Thyroid gland (tissue), 4 donors: ENCODE measurements around the gene TBX18. TPM values are rescaled to one million over a fixed set of nuclear protein-coding genes. Genes with fewer than 3 reads are reported as not detected.

Source experiments
- DNase-seq, 2 donors: peaks; one replicate each; pipeline ENCODE4 v3.0.0-alpha.2; 2019
- H3K27ac ChIP-seq, 3 donors: fragments of 200-600 bp; sonication (generic); 1 replicate in 2 of 3; 2 replicates in 1 of 3; pipeline ENCODE4 v1.5.1; 2016 to 2019; ENCODE audit warnings: mild to moderate bottlenecking in 1 of 3, moderate library complexity in 1 of 3
- H3K27me3 ChIP-seq: fragments of 200-600 bp; sonication (generic); one replicate; pipeline ENCODE4 v1.5.1; 2019
- H3K36me3 ChIP-seq, 2 donors: fragments of 200-600 bp; sonication (generic); one replicate each; pipeline ENCODE4 v1.5.1; 2016 to 2019
- H3K4me1 ChIP-seq, 2 donors: fragments of 200-600 bp; sonication (generic); one replicate each; pipeline ENCODE4 v1.5.1; 2017 to 2019
- H3K4me3 ChIP-seq, 3 donors: fragments of 200-600 bp; sonication (generic); replicated peaks in 1 of 3; 1 replicate in 2 of 3; 2 replicates in 1 of 3; pipeline ENCODE4 v1.5.1; 2016; ENCODE audit warnings: mild to moderate bottlenecking in 1 of 3
- H3K9me3 ChIP-seq: fragments of 200-600 bp; sonication (generic); one replicate; pipeline ENCODE4 v1.5.1; 2017
- POLR2A ChIP-seq, 2 donors: fragments of 450-650 bp; IDR thresholded peaks; one replicate each; pipeline ENCODE4 v1.6.1; 2017; ENCODE audit warnings: antibody characterized with exemption in 2 of 2, mild to moderate bottlenecking in 2 of 2, moderate library complexity in 1 of 2
- WGBS, 2 donors: methylation state at CpG; one replicate each; pipeline ENCODE4 v1.1.5; 2017; 5-methylcytosine and 5-hydroxymethylcytosine counted together
- intact Hi-C: fragments of 100-400 bp; cut with DNase I; formaldehyde crosslinking; loops from one replicate; pipeline ENCODE4 v1.15.1; 2023
- total RNA-seq, 4 donors: library from RNA; depleted of rRNA; stranded (reverse); fragments of >200 nt; gene quantifications; one replicate each; pipeline ENCODE4 v1.2.3, GENCODE V29; 2016
- TF ChIP-seq, protein P1 (sequence below), 6 experiments: fragments of 200-600 bp in 3 of 6; fragments of 450-650 bp in 3 of 6; sonication (generic) in 3 of 6; IDR thresholded peaks; one replicate each; pipeline ENCODE4 v1.5.1; 2016 to 2019; ENCODE audit warnings: antibody characterized with exemption in 6 of 6, mild to moderate bottlenecking in 2 of 6, inconsistent platforms in 1 of 6, moderate library complexity in 1 of 6

Gene TBX18
- total RNA-seq, 4 donors from 2014 or later, result 1.3 to 7.5 (median 4.9) TPM

DNA sequence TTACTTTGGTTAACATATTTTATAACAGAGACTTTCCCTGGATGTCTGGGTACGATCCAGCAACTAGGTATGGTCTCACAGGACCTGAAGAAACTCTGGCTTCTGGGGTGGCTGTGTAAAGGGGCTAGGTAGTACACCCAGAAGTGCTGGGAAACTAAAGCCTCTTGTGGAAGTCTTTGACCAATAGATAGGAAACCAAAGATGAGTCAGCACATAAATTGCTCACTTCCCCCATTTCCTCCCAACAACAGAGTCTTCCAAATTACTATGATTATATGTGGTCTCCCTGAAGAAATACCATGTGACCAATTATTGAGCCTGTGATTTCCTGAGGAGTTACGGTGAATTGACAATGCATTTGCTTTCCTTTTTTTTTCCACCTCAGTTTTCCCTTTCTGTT is 26.8 kb upstream of the TBX18 start:
- no peak overlapping the region for H3K4me3 ChIP-seq
- DNase-seq, result no peak
- H3K4me1 ChIP-seq, result no peaks in the 10 kb centered on the region
- no peaks in the 10 kb centered on the region for H3K9me3 ChIP-seq
- TF ChIP-seq, protein P1, sequence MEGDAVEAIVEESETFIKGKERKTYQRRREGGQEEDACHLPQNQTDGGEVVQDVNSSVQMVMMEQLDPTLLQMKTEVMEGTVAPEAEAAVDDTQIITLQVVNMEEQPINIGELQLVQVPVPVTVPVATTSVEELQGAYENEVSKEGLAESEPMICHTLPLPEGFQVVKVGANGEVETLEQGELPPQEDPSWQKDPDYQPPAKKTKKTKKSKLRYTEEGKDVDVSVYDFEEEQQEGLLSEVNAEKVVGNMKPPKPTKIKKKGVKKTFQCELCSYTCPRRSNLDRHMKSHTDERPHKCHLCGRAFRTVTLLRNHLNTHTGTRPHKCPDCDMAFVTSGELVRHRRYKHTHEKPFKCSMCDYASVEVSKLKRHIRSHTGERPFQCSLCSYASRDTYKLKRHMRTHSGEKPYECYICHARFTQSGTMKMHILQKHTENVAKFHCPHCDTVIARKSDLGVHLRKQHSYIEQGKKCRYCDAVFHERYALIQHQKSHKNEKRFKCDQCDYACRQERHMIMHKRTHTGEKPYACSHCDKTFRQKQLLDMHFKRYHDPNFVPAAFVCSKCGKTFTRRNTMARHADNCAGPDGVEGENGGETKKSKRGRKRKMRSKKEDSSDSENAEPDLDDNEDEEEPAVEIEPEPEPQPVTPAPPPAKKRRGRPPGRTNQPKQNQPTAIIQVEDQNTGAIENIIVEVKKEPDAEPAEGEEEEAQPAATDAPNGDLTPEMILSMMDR (IDR thresholded peaks at IDR 0.05), result no peak
- no peak for TF ChIP-seq POLR2A (IDR thresholded peaks at IDR 0.05)
- no peak overlapping the region for H3K27ac ChIP-seq
- WGBS, 2 donors, result 59 to 62% methylated on average over 2 of the region's 2 CpGs
- intact Hi-C loops, result no loop called here
- no peaks in the 10 kb centered on the region for H3K27me3 ChIP-seq
- no peaks in the 10 kb centered on the region for H3K36me3 ChIP-seq

DNA sequence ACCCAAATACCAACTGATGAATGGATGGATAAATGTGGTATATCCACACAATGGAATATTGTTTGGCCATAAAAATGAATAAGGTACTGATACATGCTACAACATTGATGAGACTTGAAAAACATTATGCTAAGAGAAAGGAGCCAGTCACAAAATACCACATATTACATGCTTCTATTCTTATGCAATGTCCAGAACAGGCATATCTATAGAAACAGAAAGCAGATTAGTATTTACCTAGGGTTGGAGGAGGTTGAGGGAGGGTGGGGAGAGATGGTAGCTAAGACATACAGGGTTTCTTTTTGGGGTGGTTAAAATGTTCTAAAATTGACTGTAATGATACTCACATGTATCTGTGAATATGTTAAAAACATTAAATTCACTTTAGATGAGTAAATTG is 24.8 kb upstream of the TBX18 start:
- H3K27me3 ChIP-seq, result no peaks in the 10 kb centered on the region
- no peak for DNase-seq
- intact Hi-C loops, result no loop called here
- no peaks in the 10 kb centered on the region for H3K4me1 ChIP-seq
- no peak for TF ChIP-seq POLR2A (IDR thresholded peaks at IDR 0.05)
- TF ChIP-seq, protein P1 (IDR thresholded peaks at IDR 0.05), result no peak
- no peak overlapping the region for H3K4me3 ChIP-seq
- no peak overlapping the region for H3K27ac ChIP-seq
- H3K9me3 ChIP-seq, result no peaks in the 10 kb centered on the region
- H3K36me3 ChIP-seq, result no peaks in the 10 kb centered on the region

DNA sequence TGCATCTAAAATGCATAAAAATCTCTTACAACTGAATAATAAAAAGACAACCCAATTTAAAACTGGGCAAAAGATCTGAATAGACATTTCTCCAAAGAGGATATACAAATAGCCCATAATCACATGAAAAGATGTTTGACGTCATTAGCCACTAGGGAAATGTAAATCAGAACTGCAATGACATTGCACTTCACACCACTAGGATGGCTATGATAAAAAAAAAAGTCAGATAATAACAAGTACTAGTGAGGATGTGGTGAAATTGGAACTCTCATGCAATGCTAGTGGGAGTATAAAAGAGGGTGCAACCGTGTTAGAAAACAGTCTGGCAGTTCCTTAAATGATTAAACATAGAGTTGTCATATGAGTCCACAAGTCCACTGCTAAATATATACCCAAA is 24.3 kb upstream of the TBX18 start:
- H3K36me3 ChIP-seq, result no peaks in the 10 kb centered on the region
- 84 to 85% methylated on average over 2 of the region's 2 CpGs for WGBS, 2 donors
- no peaks in the 10 kb centered on the region for H3K27me3 ChIP-seq
- intact Hi-C loops, result no loop called here
- TF ChIP-seq POLR2A (IDR thresholded peaks at IDR 0.05), result no peak
- no peak for DNase-seq
- H3K27ac ChIP-seq, result no peak overlapping the region
- no peaks in the 10 kb centered on the region for H3K4me1 ChIP-seq
- no peaks in the 10 kb centered on the region for H3K9me3 ChIP-seq
- no peak overlapping the region for H3K4me3 ChIP-seq

DNA sequence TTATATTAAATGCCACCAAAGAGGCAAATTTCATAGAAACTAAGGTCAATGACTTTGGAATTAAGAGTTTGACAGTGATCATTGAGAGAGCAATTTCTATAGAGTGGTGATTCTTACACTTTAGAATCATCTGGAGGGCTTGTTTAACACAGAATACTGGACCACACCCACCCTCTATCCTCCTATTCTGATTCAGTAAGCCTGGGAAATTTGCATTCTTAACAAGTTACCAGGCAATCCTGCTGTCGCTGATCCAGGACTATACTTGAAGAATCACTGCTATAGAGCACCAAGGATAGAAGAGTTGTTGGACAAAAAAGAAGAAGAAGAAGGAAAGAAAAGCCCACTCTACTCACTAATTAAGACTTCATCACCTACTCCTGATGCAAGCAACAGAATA is 21.3 kb upstream of the TBX18 start:
- Histone ChIP-seq H3K27me3 (no peaks in the 10 kb centered on the region), H3K36me3 (no peaks in the 10 kb centered on the region), H3K9me3 (no peaks in the 10 kb centered on the region), H3K4me3 (no peak overlapping the region), H3K4me1 (no peaks in the 10 kb centered on the region), H3K27ac (no peak overlapping the region)
- intact Hi-C loops, result no loop called here
- TF ChIP-seq POLR2A (IDR thresholded peaks at IDR 0.05), result no peak
- TF ChIP-seq, protein P1 (IDR thresholded peaks at IDR 0.05), result no peak
- 31 to 38% methylated on average over 1 of the region's 1 CpG for WGBS, 2 donors
- DNase-seq, result no peak

DNA sequence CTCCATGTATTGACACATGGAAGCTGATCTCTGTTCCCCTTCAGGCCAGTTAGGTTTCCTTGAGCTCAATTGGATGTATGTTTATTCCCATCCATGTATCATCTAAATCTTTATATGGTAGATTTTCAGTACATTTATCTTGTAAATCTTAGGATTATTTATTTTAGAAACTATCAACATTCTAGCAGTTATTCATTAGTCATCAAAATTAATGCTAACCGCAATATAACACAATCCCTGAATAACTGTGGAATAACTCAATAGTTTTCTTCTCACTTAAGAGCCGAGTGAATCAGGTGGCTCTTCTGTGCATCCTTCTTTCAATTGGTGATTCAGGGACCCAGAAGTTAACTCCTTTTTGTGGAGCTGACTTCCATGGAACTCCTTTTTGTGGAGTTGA is 15.5 kb upstream of the TBX18 start:
- DNase-seq, result no peak
- WGBS, 2 donors, result 89 to 94% methylated on average over 2 of the region's 2 CpGs
- H3K9me3 ChIP-seq, result no peaks in the 10 kb centered on the region
- no peaks in the 10 kb centered on the region for H3K36me3 ChIP-seq
- H3K4me3 ChIP-seq, result no peak overlapping the region
- TF ChIP-seq POLR2A (IDR thresholded peaks at IDR 0.05), result no peak
- TF ChIP-seq, protein P1 (IDR thresholded peaks at IDR 0.05), result no peak
- peaks cover 3% of the 10 kb centered on the region for H3K27me3 ChIP-seq
- intact Hi-C loops, result no loop called here
- H3K27ac ChIP-seq, result no peak overlapping the region
- H3K4me1 ChIP-seq, result no peaks in the 10 kb centered on the region

DNA sequence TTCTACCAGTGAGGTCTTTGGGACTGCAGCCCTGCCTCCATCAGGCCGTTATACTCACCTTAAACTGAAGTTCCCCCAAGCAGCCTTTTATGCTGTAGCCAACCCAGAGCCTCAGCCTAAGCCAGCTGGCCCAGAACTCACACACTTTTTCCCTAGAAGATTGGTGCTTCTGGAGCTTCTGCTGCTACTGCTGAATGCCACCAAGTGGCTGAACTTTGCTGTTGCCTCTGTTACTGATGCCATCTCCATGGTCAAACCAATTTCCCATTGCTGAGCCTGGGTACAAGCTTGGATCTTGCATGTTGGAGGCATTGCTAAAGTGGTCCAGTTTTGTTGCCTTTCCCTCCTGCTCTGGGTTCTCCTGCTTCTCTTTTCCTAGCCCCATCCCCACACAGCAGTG is 15.0 kb upstream of the TBX18 start:
- no peak overlapping the region for H3K27ac ChIP-seq
- no peak for DNase-seq
- TF ChIP-seq POLR2A (IDR thresholded peaks at IDR 0.05), result no peak
- TF ChIP-seq, protein P1 (IDR thresholded peaks at IDR 0.05), result no peak
- H3K27me3 ChIP-seq, result peaks cover 4% of the 10 kb centered on the region
- H3K4me1 ChIP-seq, result peaks cover 0 to under 1% of the 10 kb centered on the region in 2 donors
- no peaks in the 10 kb centered on the region for H3K36me3 ChIP-seq
- intact Hi-C loops, result no loop called here
- 53 to 64% methylated on average over 1 of the region's 1 CpG for WGBS, 2 donors
- H3K4me3 ChIP-seq, result no peak overlapping the region
- H3K9me3 ChIP-seq, result no peaks in the 10 kb centered on the region
